Hepatocyte (in vitro differentiated cells): ENCODE measurements around the gene SRSF5. TPM values are rescaled to one million over a fixed set of nuclear protein-coding genes. Genes with fewer than 3 reads are reported as not detected.

ENCODE experiments used
- DNase-seq: peaks from one replicate; pipeline ENCODE4 v3.0.0-alpha.2; 2016; ENCODE audit warnings: low spot score
- H2AFZ ChIP-seq: fragments of 200-600 bp; sonication (generic); 2 replicates; pipeline ENCODE4 v1.6.0; 2016; ENCODE audit warnings: antibody characterized with exemption, mild to moderate bottlenecking
- H3K27ac ChIP-seq: fragments of 200-600 bp; sonication (generic); 2 replicates; pipeline ENCODE4 v1.5.1; 2016; ENCODE audit warnings: mild to moderate bottlenecking
- H3K27me3 ChIP-seq: fragments of 200-600 bp; sonication (generic); 2 replicates; pipeline ENCODE4 v1.6.1; 2016
- H3K36me3 ChIP-seq: fragments of 200-600 bp; sonication (generic); replicated peaks from 2 replicates; pipeline ENCODE4 v1.5.1; 2016; ENCODE audit warnings: low read depth; ENCODE audit not compliant: insufficient read depth
- H3K4me1 ChIP-seq: fragments of 200-600 bp; sonication (generic); 2 replicates; pipeline ENCODE4 v1.5.1; 2016; ENCODE audit warnings: mild to moderate bottlenecking, moderate library complexity; ENCODE audit not compliant: insufficient read depth
- H3K4me2 ChIP-seq: fragments of 200-600 bp; sonication (generic); 2 replicates; pipeline ENCODE4 v1.6.0; 2016
- H3K4me3 ChIP-seq: fragments of 200-600 bp; sonication (generic); 2 replicates; pipeline ENCODE4 v1.5.1; 2016; ENCODE audit warnings: mild to moderate bottlenecking
- H3K79me2 ChIP-seq: fragments of 200-600 bp; sonication (generic); 2 replicates; pipeline ENCODE4 v1.6.0; 2017; ENCODE audit warnings: mild to moderate bottlenecking
- H3K9me2 ChIP-seq: fragments of 200-600 bp; sonication (generic); replicated peaks from 2 replicates; pipeline ENCODE4 v1.6.0; 2017; ENCODE audit warnings: mild to moderate bottlenecking; ENCODE audit not compliant: insufficient read depth
- H3K9me3 ChIP-seq: fragments of 200-600 bp; sonication (generic); 2 replicates; pipeline ENCODE4 v1.5.1; 2016; ENCODE audit warnings: low read depth, mild to moderate bottlenecking
- H4K20me1 ChIP-seq: fragments of 200-600 bp; sonication (generic); 2 replicates; pipeline ENCODE4 v1.6.0; 2016; ENCODE audit warnings: mild to moderate bottlenecking; ENCODE audit not compliant: insufficient read depth, poor library complexity, severe bottlenecking
- EZH2 ChIP-seq: fragments of 200-600 bp; sonication (generic); IDR thresholded peaks from 2 replicates; pipeline ENCODE4 v1.6.1; 2016; ENCODE audit warnings: antibody characterized with exemption, mild to moderate bottlenecking, borderline replicate concordance
- EZH2phosphoT487 ChIP-seq: fragments of 200-600 bp; sonication (generic); IDR thresholded peaks from one replicate; pipeline ENCODE4 v1.6.1; 2018; ENCODE audit warnings: antibody characterized with exemption, mild to moderate bottlenecking, low read depth, moderate library complexity; ENCODE audit not compliant: unreplicated experiment, severe bottlenecking
- WGBS: methylation state at CpG from one replicate; pipeline ENCODE4 v1.1.6; 2016; ENCODE audit warnings: low lambda C conversion rate; ENCODE audit errors: missing lambda C conversion rate; 5-methylcytosine and 5-hydroxymethylcytosine counted together
- polyA plus RNA-seq: library from polyadenylated mRNA; unstranded; fragments of >200 nt; fragmentation: Nextera tagmentation; extraction: Ambion mirVana; gene quantifications from 2 replicates; pipeline ENCODE4 v1.2.1, GENCODE V29; 2016
- total RNA-seq: library from RNA; depleted of rRNA; stranded (reverse); fragments of >200 nt; gene quantifications from 2 replicates; pipeline ENCODE4 v1.2.3, GENCODE V29; 2014
- TF ChIP-seq, protein P1 (sequence below): fragments of 200-600 bp; sonication (generic); IDR thresholded peaks from 2 replicates; pipeline ENCODE4 v1.5.1; 2016; ENCODE audit warnings: antibody characterized with exemption, mild to moderate bottlenecking; ENCODE audit not compliant: poor library complexity

The SRSF5 gene
- total and polyA plus RNA-seq, 2 experiments from 2014 or later = 262 to 386 TPM

DNA sequence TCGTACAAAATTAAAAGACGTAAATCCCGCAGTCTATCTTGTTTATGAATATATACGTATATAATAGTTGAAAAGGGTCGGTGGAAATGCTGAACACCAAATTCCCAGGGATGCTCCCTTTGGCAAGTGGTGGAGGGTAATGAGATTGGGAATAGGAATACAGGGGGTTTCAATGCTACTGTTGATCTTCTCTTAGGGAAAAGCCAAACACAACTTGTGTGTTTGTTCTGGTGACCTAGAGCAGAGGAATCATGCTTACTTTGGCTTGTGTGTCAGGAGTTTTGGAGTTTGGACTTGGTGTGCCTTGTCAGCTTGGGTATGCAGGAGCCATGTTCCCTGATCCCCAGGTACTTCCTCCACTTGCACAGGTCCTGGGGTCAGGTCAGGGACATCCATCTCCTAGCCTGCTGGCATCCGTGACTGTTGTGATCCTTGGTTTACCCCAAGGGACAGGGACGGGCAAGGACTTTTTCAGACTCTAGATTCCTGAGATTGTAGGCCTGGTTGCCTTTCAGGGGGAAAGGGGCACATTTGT lies 26.0 kb downstream of the SRSF5 start:
- no peak for DNase-seq
- Histone ChIP-seq H2AFZ (no peak overlapping the region), H3K27me3 (no peaks in the 10 kb centered on the region), H3K4me1 (peaks cover 3% of the 10 kb centered on the region), H3K9me3 (no peaks in the 10 kb centered on the region), H4K20me1 (no peaks in the 10 kb centered on the region), H3K9me2 (no peaks in the 10 kb centered on the region), H3K27ac (no peak overlapping the region), H3K36me3 (no peaks in the 10 kb centered on the region), H3K4me3 (no peak overlapping the region), H3K4me2 (no peak overlapping the region), H3K79me2 (no peaks in the 10 kb centered on the region)
- 93% methylated on average over 7 of the region's 7 CpGs for WGBS
- TF ChIP-seq EZH2phosphoT487 (no peak), EZH2 (no peak)
- TF ChIP-seq, protein P1, sequence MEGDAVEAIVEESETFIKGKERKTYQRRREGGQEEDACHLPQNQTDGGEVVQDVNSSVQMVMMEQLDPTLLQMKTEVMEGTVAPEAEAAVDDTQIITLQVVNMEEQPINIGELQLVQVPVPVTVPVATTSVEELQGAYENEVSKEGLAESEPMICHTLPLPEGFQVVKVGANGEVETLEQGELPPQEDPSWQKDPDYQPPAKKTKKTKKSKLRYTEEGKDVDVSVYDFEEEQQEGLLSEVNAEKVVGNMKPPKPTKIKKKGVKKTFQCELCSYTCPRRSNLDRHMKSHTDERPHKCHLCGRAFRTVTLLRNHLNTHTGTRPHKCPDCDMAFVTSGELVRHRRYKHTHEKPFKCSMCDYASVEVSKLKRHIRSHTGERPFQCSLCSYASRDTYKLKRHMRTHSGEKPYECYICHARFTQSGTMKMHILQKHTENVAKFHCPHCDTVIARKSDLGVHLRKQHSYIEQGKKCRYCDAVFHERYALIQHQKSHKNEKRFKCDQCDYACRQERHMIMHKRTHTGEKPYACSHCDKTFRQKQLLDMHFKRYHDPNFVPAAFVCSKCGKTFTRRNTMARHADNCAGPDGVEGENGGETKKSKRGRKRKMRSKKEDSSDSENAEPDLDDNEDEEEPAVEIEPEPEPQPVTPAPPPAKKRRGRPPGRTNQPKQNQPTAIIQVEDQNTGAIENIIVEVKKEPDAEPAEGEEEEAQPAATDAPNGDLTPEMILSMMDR = no peak

DNA sequence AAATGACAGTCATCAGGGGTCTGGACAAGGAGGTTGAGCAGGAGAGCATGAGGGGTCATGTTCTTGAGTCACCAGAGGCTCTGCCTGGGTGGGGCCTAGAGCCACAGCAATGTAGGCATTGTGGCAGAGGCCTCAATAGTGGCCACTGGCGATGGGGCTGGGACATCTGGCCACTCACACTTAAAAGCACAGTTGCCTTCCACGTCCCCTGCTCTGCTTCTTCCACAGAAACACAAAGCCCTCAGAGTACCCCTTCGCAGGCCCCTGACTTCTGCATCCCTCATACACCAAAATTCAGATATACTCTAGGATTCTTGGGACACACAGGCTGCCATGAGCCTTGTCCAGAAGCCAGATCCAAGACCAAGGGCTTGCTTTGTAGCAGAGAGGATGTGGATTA lies 27.8 kb downstream of the SRSF5 start:
- H2AFZ ChIP-seq = no peak overlapping the region
- H3K79me2 ChIP-seq = no peaks in the 10 kb centered on the region
- no peak for DNase-seq
- no peak overlapping the region for H3K4me2 ChIP-seq
- no peak for TF ChIP-seq EZH2phosphoT487
- H3K9me3 ChIP-seq = no peaks in the 10 kb centered on the region
- H3K4me3 ChIP-seq = no peak overlapping the region
- no peaks in the 10 kb centered on the region for H3K27me3 ChIP-seq
- no peak overlapping the region for H3K27ac ChIP-seq
- WGBS = 96% methylated on average over 3 of the region's 3 CpGs
- H3K4me1 ChIP-seq = peaks cover 3% of the 10 kb centered on the region
- no peaks in the 10 kb centered on the region for H3K9me2 ChIP-seq
- H3K36me3 ChIP-seq = no peaks in the 10 kb centered on the region
- no peaks in the 10 kb centered on the region for H4K20me1 ChIP-seq

DNA sequence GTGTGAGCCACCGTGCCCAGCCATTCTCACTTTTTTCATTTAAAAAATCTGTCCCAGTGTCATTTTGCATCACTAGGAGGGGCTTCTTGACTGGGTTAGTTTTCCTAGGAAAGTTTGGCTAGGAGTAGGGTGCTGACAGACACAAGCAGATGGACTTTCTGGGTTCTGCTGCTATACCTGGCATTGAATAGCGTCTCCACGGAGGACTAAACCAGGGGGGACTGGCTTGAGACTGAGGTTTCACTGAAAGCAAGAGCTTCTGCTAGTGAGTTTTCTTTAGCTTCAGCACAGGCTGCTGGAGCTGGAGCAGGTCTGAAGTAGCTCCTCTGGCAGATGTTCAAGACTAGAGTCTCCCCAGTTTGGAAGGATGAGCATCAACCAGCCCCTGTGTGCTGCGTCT lies 28.7 kb downstream of the SRSF5 start:
- no peak overlapping the region for H2AFZ ChIP-seq
- WGBS = 79% methylated on average over 4 of the region's 4 CpGs
- H3K9me2 ChIP-seq = no peaks in the 10 kb centered on the region
- no peak overlapping the region for H3K4me3 ChIP-seq
- H3K4me1 ChIP-seq = peaks cover 3% of the 10 kb centered on the region
- no peaks in the 10 kb centered on the region for H3K27me3 ChIP-seq
- H3K27ac ChIP-seq = no peak overlapping the region
- H3K36me3 ChIP-seq = no peaks in the 10 kb centered on the region
- TF ChIP-seq, protein P1 = no peak
- TF ChIP-seq EZH2phosphoT487 (no peak), EZH2 (no peak)
- no peak overlapping the region for H3K4me2 ChIP-seq
- no peak for DNase-seq
- H3K9me3 ChIP-seq = no peaks in the 10 kb centered on the region
- H3K79me2 ChIP-seq = no peaks in the 10 kb centered on the region
- no peaks in the 10 kb centered on the region for H4K20me1 ChIP-seq

DNA sequence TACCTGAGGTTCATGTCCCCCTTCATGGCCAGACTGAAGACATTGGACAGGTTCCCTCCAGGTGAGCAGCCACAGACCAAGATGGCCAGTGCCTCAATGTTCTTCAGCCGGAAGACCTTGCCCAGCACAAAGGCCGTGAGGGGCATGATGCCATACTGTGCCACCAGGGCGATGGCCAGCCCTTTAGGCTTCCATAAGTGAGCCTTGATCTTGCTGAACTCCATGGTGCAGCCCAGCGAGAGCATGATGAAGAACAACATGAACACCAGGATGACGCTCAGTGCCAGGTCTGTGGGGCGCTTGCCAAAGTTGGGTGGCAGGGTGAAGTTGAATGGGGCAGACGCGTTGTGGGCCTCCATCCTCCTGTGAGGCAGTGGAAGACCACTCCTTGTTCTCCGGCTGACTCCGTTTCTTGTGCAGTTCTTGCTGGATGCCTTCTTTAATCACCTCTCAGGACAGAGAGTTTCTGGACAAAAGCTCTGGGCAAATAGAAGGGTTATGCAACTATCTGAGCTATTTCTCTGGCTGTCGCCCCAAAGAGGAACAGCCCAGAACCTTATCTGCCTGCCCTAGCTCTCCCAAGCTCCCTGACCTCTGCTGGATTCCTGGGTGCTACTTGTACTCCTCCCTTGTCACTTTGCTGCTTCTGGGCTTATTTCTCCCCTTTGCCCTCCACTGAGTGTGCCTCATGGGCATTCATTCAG lies 30.0 kb downstream of the SRSF5 start, which contains the start of gene SLC10A1:
SLC10A1 (minus strand) TSS at position 445 of the 704 bp plus-strand sequence; CDS start at position 359, 86 bp downstream.
- peak within 1 kb of the TSS; percentile 40 for H3K27ac ChIP-seq
- H3K4me3 ChIP-seq = no peak within 1 kb of the TSS
- TF ChIP-seq, protein P1 = no peak
- no peak for TF ChIP-seq EZH2phosphoT487
- no peak for TF ChIP-seq EZH2
- H3K9me2 ChIP-seq = no peaks in the 10 kb centered on the region
- 86% methylated on average over 11 of the region's 11 CpGs for WGBS
- H3K4me1 ChIP-seq = peaks cover 3% of the 10 kb centered on the region
- DNase-seq = no peak
- H4K20me1 ChIP-seq = no peaks in the 10 kb centered on the region
- H3K27me3 ChIP-seq = no peaks in the 10 kb centered on the region
- H3K79me2 ChIP-seq = no peaks in the 10 kb centered on the region
- no peak within 1 kb of the TSS for H2AFZ ChIP-seq
- H3K4me2 ChIP-seq = no peak within 1 kb of the TSS
- no peaks in the 10 kb centered on the region for H3K9me3 ChIP-seq
- no peaks in the 10 kb centered on the region for H3K36me3 ChIP-seq
